ENCODE results near the gene APCDD1L.

APCDD1L gene

DNA sequence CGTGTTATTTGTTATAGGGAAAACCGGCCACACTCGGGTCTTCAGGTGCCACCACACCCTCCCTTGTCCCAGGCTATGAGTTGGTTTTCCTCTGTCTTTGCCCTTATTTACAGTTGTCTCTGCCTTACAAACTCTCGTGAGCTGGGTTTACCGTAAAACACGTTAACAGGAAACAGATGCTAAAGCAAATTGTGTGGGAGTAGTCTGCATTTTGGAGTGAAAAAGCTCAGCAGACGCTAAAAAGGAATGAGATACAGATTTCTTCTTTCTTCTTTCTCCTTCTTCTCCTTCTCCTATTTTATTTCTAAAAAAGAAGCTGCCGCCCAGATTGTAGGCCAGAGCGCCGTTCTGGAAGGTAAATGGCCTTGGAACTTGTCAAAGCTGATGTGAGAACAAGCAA is 51.9 kb downstream of the APCDD1L start:
- Histone ChIP-seq H3K9me3 (ENCODE audit: control insufficient read depth, low read length) (no peaks in the 10 kb centered on the region), H3K4me1 (no peaks in the 10 kb centered on the region), H3K9ac (no peak overlapping the region), H3K27ac (no peak overlapping the region), H3K4me3 (ENCODE audit: low read depth, low read length) (no peak overlapping the region), H3K27me3 (ENCODE audit: control insufficient read depth, insufficient read depth, low read length) (no peaks in the 10 kb centered on the region), H3K4me2 (ENCODE audit: low read length) (no peak overlapping the region), H3K36me3 (ENCODE audit: control insufficient read depth, insufficient read depth, low read length) (no peaks in the 10 kb centered on the region), H2AFZ (no peak overlapping the region), H3K79me2 (peaks cover 4% of the 10 kb centered on the region)
- TF ChIP-seq, protein P1, sequence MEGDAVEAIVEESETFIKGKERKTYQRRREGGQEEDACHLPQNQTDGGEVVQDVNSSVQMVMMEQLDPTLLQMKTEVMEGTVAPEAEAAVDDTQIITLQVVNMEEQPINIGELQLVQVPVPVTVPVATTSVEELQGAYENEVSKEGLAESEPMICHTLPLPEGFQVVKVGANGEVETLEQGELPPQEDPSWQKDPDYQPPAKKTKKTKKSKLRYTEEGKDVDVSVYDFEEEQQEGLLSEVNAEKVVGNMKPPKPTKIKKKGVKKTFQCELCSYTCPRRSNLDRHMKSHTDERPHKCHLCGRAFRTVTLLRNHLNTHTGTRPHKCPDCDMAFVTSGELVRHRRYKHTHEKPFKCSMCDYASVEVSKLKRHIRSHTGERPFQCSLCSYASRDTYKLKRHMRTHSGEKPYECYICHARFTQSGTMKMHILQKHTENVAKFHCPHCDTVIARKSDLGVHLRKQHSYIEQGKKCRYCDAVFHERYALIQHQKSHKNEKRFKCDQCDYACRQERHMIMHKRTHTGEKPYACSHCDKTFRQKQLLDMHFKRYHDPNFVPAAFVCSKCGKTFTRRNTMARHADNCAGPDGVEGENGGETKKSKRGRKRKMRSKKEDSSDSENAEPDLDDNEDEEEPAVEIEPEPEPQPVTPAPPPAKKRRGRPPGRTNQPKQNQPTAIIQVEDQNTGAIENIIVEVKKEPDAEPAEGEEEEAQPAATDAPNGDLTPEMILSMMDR (IDR thresholded peaks at IDR 0.05) = no peak

DNA sequence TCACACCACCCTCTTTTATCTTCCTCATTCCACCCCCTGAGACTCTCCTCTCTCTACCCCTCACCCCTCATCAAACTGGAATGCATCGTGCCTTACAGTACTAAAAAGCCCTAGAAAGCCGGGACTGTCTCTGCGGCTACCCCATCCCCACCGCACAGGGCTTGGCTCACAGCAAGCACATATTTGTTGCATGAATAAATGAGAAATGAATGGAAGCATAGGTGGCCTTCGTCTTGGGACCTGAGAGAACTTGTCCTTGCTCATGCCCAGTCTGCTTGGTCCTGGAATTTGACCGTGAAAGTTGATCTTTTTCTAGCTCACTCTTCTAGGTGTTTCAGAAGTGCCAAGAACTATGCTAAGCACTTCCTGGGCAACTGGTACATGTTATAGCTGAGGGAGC is 53.3 kb downstream of the APCDD1L start:
- H3K9ac ChIP-seq = no peak overlapping the region
- no peak overlapping the region for H3K4me2 ChIP-seq (ENCODE audit: low read length)
- TF ChIP-seq, protein P1 (IDR thresholded peaks at IDR 0.05) = no peak
- H3K4me3 ChIP-seq (ENCODE audit: low read depth, low read length) = no peak overlapping the region
- no peaks in the 10 kb centered on the region for H3K9me3 ChIP-seq (ENCODE audit: control insufficient read depth, low read length)
- no peaks in the 10 kb centered on the region for H3K27me3 ChIP-seq (ENCODE audit: control insufficient read depth, insufficient read depth, low read length)
- H3K27ac ChIP-seq = no peak overlapping the region
- no peaks in the 10 kb centered on the region for H3K36me3 ChIP-seq (ENCODE audit: control insufficient read depth, insufficient read depth, low read length)
- peaks cover 4% of the 10 kb centered on the region for H3K79me2 ChIP-seq
- H3K4me1 ChIP-seq = no peaks in the 10 kb centered on the region
- no peak overlapping the region for H2AFZ ChIP-seq

DNA sequence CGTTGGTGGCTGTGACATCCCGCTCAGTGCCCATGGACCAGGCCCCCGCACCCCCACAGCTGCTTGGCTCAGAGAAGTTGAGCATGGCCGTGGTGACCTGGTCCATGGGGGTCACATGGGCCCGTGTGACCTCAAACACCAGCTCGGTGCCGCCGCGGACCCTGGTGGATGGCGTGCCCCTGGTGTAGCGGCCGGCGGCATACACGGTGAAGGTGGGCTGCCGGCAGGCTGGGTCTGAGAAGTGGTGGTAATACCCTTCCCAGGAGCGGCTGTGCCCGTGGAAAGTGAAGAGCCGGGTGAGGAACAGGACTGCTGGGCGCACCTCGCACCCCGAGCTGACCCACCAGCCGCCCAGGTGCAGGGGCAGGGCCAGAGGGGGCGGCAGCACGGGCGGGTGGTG is 54.1 kb downstream of the APCDD1L start:
- Histone ChIP-seq H3K9me3 (ENCODE audit: control insufficient read depth, low read length) (no peaks in the 10 kb centered on the region), H3K79me2 (peaks cover 4% of the 10 kb centered on the region), H3K4me1 (no peaks in the 10 kb centered on the region), H3K4me2 (ENCODE audit: low read length) (no peak overlapping the region), H3K27me3 (ENCODE audit: control insufficient read depth, insufficient read depth, low read length) (no peaks in the 10 kb centered on the region), H3K9ac (no peak overlapping the region), H3K36me3 (ENCODE audit: control insufficient read depth, insufficient read depth, low read length) (no peaks in the 10 kb centered on the region), H3K4me3 (ENCODE audit: low read depth, low read length) (no peak overlapping the region), H2AFZ (no peak overlapping the region), H3K27ac (no peak overlapping the region)
- TF ChIP-seq, protein P1 (IDR thresholded peaks at IDR 0.05) = no peak

DNA sequence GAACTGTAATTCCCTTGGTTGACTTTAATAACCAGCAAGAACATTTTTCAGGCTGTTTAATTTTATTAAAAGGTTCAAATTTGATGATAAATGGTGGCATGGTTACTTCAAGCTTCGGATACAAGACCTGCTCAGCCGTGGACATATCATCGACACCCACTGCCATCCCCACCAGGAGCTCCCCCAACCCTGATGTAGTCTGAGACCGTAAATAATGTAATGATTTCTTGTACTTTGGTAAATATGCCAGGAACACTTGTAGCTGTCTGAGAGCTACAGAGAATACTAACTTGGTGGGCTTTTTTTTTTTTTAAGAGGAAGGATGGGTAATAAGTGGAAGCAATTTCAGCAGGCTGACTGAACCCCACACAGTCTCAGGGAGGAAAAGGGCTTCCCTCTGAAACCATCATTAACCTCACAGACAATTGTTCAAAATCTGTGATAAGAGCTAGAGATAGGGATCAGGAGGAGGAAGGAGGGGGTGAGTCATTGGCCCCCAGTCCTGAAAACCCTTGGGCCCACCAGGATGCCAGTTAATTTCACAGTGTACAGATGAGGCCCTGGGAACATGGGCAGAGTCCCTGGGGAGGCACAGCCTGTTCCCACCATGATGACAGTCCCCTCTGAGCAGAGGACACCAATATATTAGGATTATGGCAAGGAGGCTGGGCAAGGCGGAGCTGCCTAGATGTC is 56.0 kb downstream of the APCDD1L start:
- no peak overlapping the region for H3K4me2 ChIP-seq (ENCODE audit: low read length)
- peaks cover 4% of the 10 kb centered on the region for H3K79me2 ChIP-seq
- no peak overlapping the region for H3K9ac ChIP-seq
- no peaks in the 10 kb centered on the region for H3K27me3 ChIP-seq (ENCODE audit: control insufficient read depth, insufficient read depth, low read length)
- no peaks in the 10 kb centered on the region for H3K4me1 ChIP-seq
- H2AFZ ChIP-seq = no peak overlapping the region
- H3K4me3 ChIP-seq (ENCODE audit: low read depth, low read length) = no peak overlapping the region
- no peaks in the 10 kb centered on the region for H3K9me3 ChIP-seq (ENCODE audit: control insufficient read depth, low read length)
- TF ChIP-seq, protein P1 (IDR thresholded peaks at IDR 0.05) = no peak
- no peak overlapping the region for H3K27ac ChIP-seq
- H3K36me3 ChIP-seq (ENCODE audit: control insufficient read depth, insufficient read depth, low read length) = no peaks in the 10 kb centered on the region
